A673 (cell line): Measurements from ENCODE around the gene HOXC6.

Source experiments
- CTCF ChIP-seq: fragments of 300-800, 200-600 bp; sonication (generic); conservative IDR thresholded peaks from 2 replicates; pipeline ENCODE4 v1.5.1; 2017; ENCODE audit warnings: low read depth, mild to moderate bottlenecking, antibody characterized with exemption, low read length, moderate library complexity, mixed read lengths
- EZH2 ChIP-seq: fragments of 200-600 bp; sonication (generic); IDR thresholded peaks from 2 replicates; pipeline ENCODE4 v1.6.1; 2017; ENCODE audit warnings: borderline replicate concordance, low read depth, mild to moderate bottlenecking, mixed read lengths, antibody characterized with exemption, low read length; ENCODE audit not compliant: poor library complexity, severe bottlenecking

- TF ChIP-seq EZH2 (no peak), CTCF (no peak)
Measured at GRCh38 chr12:54002915-54003389, 25.3 kb upstream of the HOXC6 start.
